GM12892 (cell line): ENCODE data around the gene GRID2IP.

Source experiments
- POLR2A ChIP-seq: IDR thresholded peaks from 2 replicates; pipeline ENCODE4 v1.6.1; 2011; ENCODE audit warnings: low read depth, low read length, control low read depth
- POLR2AphosphoS5 ChIP-seq: IDR thresholded peaks from 2 replicates; pipeline ENCODE4 v1.6.1; 2011; ENCODE audit warnings: low read depth, low read length, control low read depth

DNA sequence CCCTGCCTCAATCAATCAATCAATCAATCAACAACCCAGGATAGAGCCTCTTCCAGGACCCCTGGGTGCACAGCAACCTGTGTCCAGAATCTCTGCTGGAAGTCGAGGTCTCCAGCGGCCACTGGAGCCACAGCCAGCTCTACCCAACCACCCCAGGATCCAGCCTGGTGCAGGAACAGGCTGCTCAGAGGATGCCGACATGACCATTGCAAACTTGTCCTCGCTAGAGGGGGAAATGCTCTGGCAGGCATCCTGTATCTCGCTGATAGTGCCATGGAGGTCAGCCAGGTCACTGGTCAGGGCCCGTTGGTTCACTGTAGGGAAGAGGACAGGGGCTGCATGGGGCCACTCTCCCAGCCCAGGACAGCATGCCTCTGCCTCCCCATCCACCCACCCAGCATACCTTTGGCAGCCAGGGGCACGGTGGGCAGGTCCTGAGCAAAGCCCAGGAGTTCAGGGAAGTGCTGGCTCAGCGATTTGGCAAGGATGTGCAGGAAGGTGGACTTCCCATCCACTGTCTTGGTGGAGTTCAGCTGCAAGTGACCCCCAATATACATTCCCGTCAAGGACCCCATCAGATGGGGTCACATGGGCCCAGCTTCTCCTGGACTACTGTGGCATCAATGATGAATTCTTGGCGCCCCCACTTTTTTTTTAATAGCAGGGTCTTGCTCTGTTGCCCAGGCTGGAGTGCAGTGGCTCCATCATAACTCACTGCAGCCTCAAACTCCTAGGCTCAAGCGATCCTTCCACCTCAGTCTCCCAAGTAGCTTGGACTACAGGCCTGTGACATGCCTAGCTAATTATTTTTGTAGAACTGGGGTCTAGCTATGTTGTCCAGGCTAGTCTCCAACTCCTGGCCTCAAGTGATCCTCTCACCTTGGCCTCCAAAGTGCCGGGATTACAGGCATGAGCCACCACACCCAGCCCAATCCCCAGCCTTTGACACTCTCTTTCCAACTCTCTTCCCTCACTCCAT, 49.4 kb downstream of the GRID2IP start:
- TF ChIP-seq POLR2A (no peak), POLR2AphosphoS5 (no peak)
